Measurements from ENCODE around the gene PCDHA9.
"Not testable (repeated sequence)": the region's sequence is repeated elsewhere in the genome, so short reads cannot be mapped to it uniquely, and the experiment has no call there.

Gene PCDHA9

GRCh38 chr5:140848139-140849102 lies at the start of gene PCDHA9:
PCDHA9 (plus strand) TSS chr5:140848382; CDS start chr5:140848496, 114 bp downstream.
- H3K27ac ChIP-seq; DNase-seq (ENCODE audit: low spot score); CTCF ChIA-PET; POLR2A ChIA-PET (ENCODE audit: low non-redundant PET): not testable (repeated sequence)

- ChIA-PET POLR2A (ENCODE audit: low non-redundant PET) (no interaction called here), CTCF (no interaction called here)
- no peak within 1 kb of the TSS for H3K27ac ChIP-seq
- no peak for DNase-seq (ENCODE audit: low spot score)
- TF ChIP-seq CTCF (conservative IDR thresholded peaks at IDR 0.05; ENCODE audit: low read depth), result no peak
These were observed 47.2 kb upstream of the PCDHA9 start, which contains the start of gene PCDHA3 for GRCh38 chr5:140800816-140801493. PCDHA3 (plus strand) TSS chr5:140801057.

GRCh38 chr5:140801494-140801841 lies 46.7 kb upstream of the PCDHA9 start:
- POLR2A ChIA-PET (ENCODE audit: low non-redundant PET), result no interaction called here
- CTCF ChIA-PET, result no interaction called here
- no peak overlapping the region for H3K27ac ChIP-seq
- no peak for DNase-seq (ENCODE audit: low spot score)
- no peak for TF ChIP-seq CTCF (conservative IDR thresholded peaks at IDR 0.05; ENCODE audit: low read depth)

- POLR2A ChIA-PET (ENCODE audit: low non-redundant PET); H3K27ac ChIP-seq; DNase-seq (ENCODE audit: low spot score): not testable (repeated sequence)
- CTCF ChIA-PET, result interaction anchor here (1.1 kb wide), 1 partner anchor 14 kb away, joined by 6 read pairs; no protein-coding TSS in a partner anchor
These were observed 45.8 kb upstream of the PCDHA9 start for GRCh38 chr5:140802381-140802780.

GRCh38 chr5:140802781-140803271 lies 45.4 kb upstream of the PCDHA9 start:
- ChIA-PET CTCF (interaction anchor here (1.1 kb wide), 1 partner anchor 14 kb away, joined by 6 read pairs; no protein-coding TSS in a partner anchor), POLR2A (ENCODE audit: low non-redundant PET) (no interaction called here)
- DNase-seq (ENCODE audit: low spot score), result no peak
- no peak overlapping the region for H3K27ac ChIP-seq
- no peak for TF ChIP-seq CTCF (conservative IDR thresholded peaks at IDR 0.05; ENCODE audit: low read depth)

- ChIA-PET CTCF (interaction anchor here (0.6 to 1.9 kb wide), 3 partner anchors 30 to 196 kb away, joined by 3 to 10 read pairs (median 3); partner anchors contain the start of gene PCDHA8), POLR2A (ENCODE audit: low non-redundant PET) (no interaction called here)
- H3K27ac ChIP-seq, result no peak within 1 kb of the TSS
- TF ChIP-seq CTCF (conservative IDR thresholded peaks at IDR 0.05; ENCODE audit: low read depth), result no peak
- DNase-seq (ENCODE audit: low spot score), result no peak
These were observed 41.1 kb upstream of the PCDHA9 start, which contains the start of gene PCDHA4 for GRCh38 chr5:140806834-140807775. PCDHA4 (plus strand) TSS chr5:140807068.

GRCh38 chr5:140808241-140808888 lies 39.8 kb upstream of the PCDHA9 start:
- H3K27ac ChIP-seq; DNase-seq (ENCODE audit: low spot score); POLR2A ChIA-PET (ENCODE audit: low non-redundant PET): not testable (repeated sequence)
- CTCF ChIA-PET, result interaction anchor here (0.6 to 1.6 kb wide), 2 partner anchors 14 to 195 kb away, joined by 3 to 7 read pairs; no protein-coding TSS in a partner anchor
